ENCODE results near the gene DNAJB9. TPM values are rescaled to one million over a fixed set of nuclear protein-coding genes. Genes with fewer than 3 reads are reported as not detected.

DNAJB9 gene
- total RNA-seq, 1 experiment from 2014 or later = 11.1 TPM

GRCh38 chr7:108592646-108593201, 23.1 kb downstream of the DNAJB9 start:
- Histone ChIP-seq H3K4me3 (ENCODE audit: low read depth in 2 of 2, low read length in 2 of 2) (no peak overlapping the region), H3K27me3 (ENCODE audit: control insufficient read depth, insufficient read depth, low read length) (no peaks in the 10 kb centered on the region), H3K9me3 (ENCODE audit: control insufficient read depth, insufficient read depth, low read depth, low read length) (no peaks in the 10 kb centered on the region), H3K27ac (ENCODE audit: low read length) (no peak overlapping the region), H3K4me1 (ENCODE audit: control insufficient read depth, insufficient read depth, low read length) (no peaks in the 10 kb centered on the region), H3K36me3 (ENCODE audit: control insufficient read depth, insufficient read depth, low read length) (no peaks in the 10 kb centered on the region)
- ChIA-PET POLR2A (no interaction called here), CTCF (no interaction called here)
- ATAC-seq (peak; percentile 85), DNase-seq (ENCODE audit: low read depth, low spot score) (no peak)
- BruUV-seq (replicated peaks) = no TSS peak
- in situ Hi-C loops (cut with HindIII; ENCODE audit: low pct_unique_long_range_greater_than_20kb, low sequenced_read_pairs) = no loop called here
- TF ChIP-seq TCF7L2 (IDR thresholded peaks at IDR 0.05; ENCODE audit: low read depth, low read length) = no peak
- no peak for TF ChIP-seq REST (IDR thresholded peaks at IDR 0.05; ENCODE audit: insufficient read depth in 1 of 2, low read depth in 2 of 2, low read length in 1 of 2)
- peak; percentile 57 for TF ChIP-seq CTCF (IDR thresholded peaks at IDR 0.05)
- intact Hi-C loops (cut with micrococcal nuclease; ENCODE audit: unreplicated experiment) = no loop called here

- TF ChIP-seq TCF7L2 (IDR thresholded peaks at IDR 0.05; ENCODE audit: low read depth, low read length) = no peak
- TF ChIP-seq POLR2AphosphoS5 (IDR thresholded peaks at IDR 0.05; ENCODE audit: low read depth, low read length) = no peak
- no peak for TF ChIP-seq CTCF (IDR thresholded peaks at IDR 0.05)
- TF ChIP-seq SIN3A (IDR thresholded peaks at IDR 0.05; ENCODE audit: borderline replicate concordance, insufficient read depth, low read depth, low read length) = no peak
- TF ChIP-seq REST (IDR thresholded peaks at IDR 0.05; ENCODE audit: insufficient read depth in 1 of 2, low read depth in 2 of 2, low read length in 1 of 2) = no peak
- in situ Hi-C loops (cut with HindIII; ENCODE audit: low pct_unique_long_range_greater_than_20kb, low sequenced_read_pairs) = no loop called here
- BruUV-seq (replicated peaks) = no TSS peak
- ChIA-PET CTCF (no interaction called here), POLR2A (no interaction called here)
- no peaks in the 10 kb centered on the region for H3K36me3 ChIP-seq (ENCODE audit: control insufficient read depth, insufficient read depth, low read length)
- ATAC-seq (no peak), DNase-seq (ENCODE audit: low read depth, low spot score) (no peak)
- H3K4me1 ChIP-seq (ENCODE audit: control insufficient read depth, insufficient read depth, low read length) = no peaks in the 10 kb centered on the region
- no peak overlapping the region for H3K4me3 ChIP-seq (ENCODE audit: low read depth in 2 of 2, low read length in 2 of 2)
- peaks cover 5% of the 10 kb centered on the region; the same call in 1 of the 2 replicates for H3K27me3 ChIP-seq (ENCODE audit: control insufficient read depth, insufficient read depth, low read length)
- no peak overlapping the region for H3K27ac ChIP-seq (ENCODE audit: low read length)
- no peaks in the 10 kb centered on the region for H3K9me3 ChIP-seq (ENCODE audit: control insufficient read depth, insufficient read depth, low read depth, low read length)
- intact Hi-C loops (cut with micrococcal nuclease; ENCODE audit: unreplicated experiment) = no loop called here
Observed at GRCh38 chr7:108596560-108596959, 26.9 kb downstream of the DNAJB9 start.
